Skeletal muscle tissue (tissue), 4 donors: Measurements from ENCODE around the gene MEG3. TPM values are rescaled to one million over a fixed set of nuclear protein-coding genes. Genes with fewer than 3 reads are reported as not detected.

Experiments used
- H3K27ac ChIP-seq: one replicate; pipeline ENCODE4 v1.7.0; 2013; ENCODE audit warnings: mild to moderate bottlenecking, low read depth, low read length, inconsistent platforms
- H3K27me3 ChIP-seq, 3 donors: one replicate each; pipeline ENCODE4 v1.7.0; 2013; ENCODE audit warnings: low read length in 3 of 3; ENCODE audit not compliant: control insufficient read depth in 3 of 3, insufficient read depth in 3 of 3
- H3K36me3 ChIP-seq, 3 donors: one replicate each; pipeline ENCODE4 v1.7.0; 2013; ENCODE audit warnings: low read length in 3 of 3; ENCODE audit not compliant: control insufficient read depth in 3 of 3, insufficient read depth in 3 of 3
- H3K4me1 ChIP-seq, 3 donors: one replicate each; pipeline ENCODE4 v1.7.0; 2013; ENCODE audit warnings: low read length in 3 of 3, mild to moderate bottlenecking in 3 of 3; ENCODE audit not compliant: control insufficient read depth in 3 of 3, insufficient read depth in 3 of 3
- H3K4me3 ChIP-seq, 3 donors: one replicate each; pipeline ENCODE4 v1.7.0; 2013; ENCODE audit warnings: low read length in 3 of 3
- H3K9ac ChIP-seq, 3 donors: one replicate each; pipeline ENCODE4 v1.7.0; 2013; ENCODE audit warnings: low read length in 3 of 3, mild to moderate bottlenecking in 3 of 3, moderate library complexity in 2 of 3, low read depth in 1 of 3
- H3K9me3 ChIP-seq, 3 donors: one replicate each; pipeline ENCODE4 v1.7.0; 2013; ENCODE audit warnings: low read length in 3 of 3; ENCODE audit not compliant: control insufficient read depth in 3 of 3
- total RNA-seq: library from RNA; depleted of rRNA; stranded (reverse); fragments of >200 nt; gene quantifications from one replicate; pipeline ENCODE4 v1.2.3, GENCODE V29; 2014
- donor health status: Osteomylitis.

The MEG3 gene
- total RNA-seq, 1 donor from 2014 or later = 587 TPM

DNA sequence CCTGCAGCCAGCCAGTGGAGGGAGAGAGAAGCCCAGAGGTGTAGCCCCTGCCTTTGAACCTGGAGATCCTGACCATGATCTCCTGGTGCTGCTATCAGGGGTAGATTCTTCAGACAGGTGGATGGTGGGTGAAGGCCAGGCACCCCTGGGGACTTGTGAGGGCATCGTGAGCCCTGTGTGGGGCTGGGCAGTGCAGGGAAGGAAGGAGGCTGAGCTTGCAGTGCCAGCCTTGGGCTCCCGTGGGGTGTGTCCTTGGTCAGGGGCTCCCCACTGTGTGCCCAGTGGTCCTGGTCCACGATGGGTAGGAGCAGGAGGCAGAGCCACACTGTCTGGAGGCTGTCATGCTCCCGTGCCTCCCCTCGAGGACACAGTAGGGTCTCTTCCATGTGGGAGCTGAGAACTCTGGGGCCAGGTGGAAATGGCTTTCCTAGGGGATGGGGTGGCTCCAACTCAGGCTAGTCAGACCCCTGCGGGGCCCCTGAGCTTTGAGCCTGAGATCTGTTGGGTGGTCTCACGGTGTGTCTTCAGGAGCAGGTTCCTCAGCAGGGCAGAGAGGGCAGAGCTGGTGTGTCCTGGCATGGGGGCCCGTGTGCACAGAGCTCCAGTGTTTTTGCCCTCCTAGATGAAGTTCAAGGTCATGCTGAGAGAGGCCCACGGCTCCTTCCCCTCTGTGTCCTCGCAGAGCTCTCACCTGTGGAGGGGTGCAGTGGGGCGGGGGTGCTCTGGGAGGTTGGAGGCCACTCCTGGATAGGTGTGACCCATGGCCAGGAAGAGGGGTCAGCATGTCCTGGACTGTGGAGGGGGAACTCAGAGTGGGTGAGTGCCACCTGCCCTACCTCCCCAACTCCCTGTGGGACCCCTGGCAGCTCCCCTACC is 52.6 kb downstream of the MEG3 start:
- H3K9me3 ChIP-seq = peaks cover 0 to 7% (median 2%) of the 10 kb centered on the region in 3 donors
- H3K4me1 ChIP-seq = no peaks in the 10 kb centered on the region
- H3K27me3 ChIP-seq = peaks cover 23 to 36% (median 35%) of the 10 kb centered on the region in 3 donors
- no peak overlapping the region for H3K4me3 ChIP-seq
- peaks cover 0 to 2% (median 2%) of the 10 kb centered on the region in 3 donors for H3K36me3 ChIP-seq
- no peak overlapping the region for H3K9ac ChIP-seq
- no peak overlapping the region for H3K27ac ChIP-seq

DNA sequence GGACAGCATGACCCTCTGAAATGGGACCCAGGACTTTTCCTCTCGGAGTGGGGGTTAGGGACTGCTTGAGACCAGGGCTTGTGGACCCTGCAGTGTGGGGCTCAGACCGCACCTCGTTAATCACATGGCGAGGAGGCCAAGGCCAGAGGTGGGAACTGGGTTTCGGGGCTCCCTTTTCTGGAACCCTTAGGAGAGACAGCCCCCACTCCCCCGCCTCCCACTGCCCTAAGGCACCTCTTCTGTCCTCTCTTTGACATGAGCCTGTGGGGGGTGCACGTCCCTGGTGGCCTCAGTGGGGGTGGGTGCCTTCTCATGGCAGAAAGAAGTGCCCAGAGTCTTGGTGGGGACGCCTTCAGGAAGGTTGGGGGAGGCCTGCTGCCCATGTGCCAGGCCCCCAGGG is 53.3 kb downstream of the MEG3 start:
- H3K27ac ChIP-seq = no peak overlapping the region
- no peaks in the 10 kb centered on the region for H3K4me1 ChIP-seq
- H3K9me3 ChIP-seq = peaks cover 0 to 7% (median 2%) of the 10 kb centered on the region in 3 donors
- no peak overlapping the region for H3K4me3 ChIP-seq
- H3K36me3 ChIP-seq = peaks cover 0 to 4% (median 2%) of the 10 kb centered on the region in 3 donors
- no peak overlapping the region for H3K9ac ChIP-seq
- peaks cover 23 to 34% (median 30%) of the 10 kb centered on the region in 3 donors for H3K27me3 ChIP-seq

DNA sequence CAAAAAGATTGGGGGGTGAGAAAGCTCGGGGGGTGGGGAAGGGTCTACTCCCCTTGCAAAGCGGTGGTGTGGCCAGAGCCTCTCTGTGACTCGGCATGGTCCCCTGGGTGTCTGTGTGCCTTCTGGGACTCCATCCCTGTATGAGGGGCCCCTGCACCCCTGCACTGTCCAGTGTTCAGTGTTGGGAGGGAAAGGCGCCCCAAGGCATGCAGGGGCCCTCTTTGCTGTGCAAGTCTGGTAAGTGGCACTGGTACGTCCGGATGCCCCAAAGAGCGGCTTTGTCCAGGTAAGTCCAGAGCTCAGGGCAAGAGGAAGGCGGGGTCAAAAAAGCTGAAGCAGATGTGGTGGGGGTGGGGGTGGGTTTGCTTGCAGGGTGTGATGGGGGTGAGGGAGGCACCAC is 53.9 kb downstream of the MEG3 start:
- peaks cover 0 to 4% (median 2%) of the 10 kb centered on the region in 3 donors for H3K36me3 ChIP-seq
- H3K9ac ChIP-seq = no peak overlapping the region
- peaks cover 0 to under 1% (median 0%) of the 10 kb centered on the region in 3 donors for H3K4me1 ChIP-seq
- H3K27me3 ChIP-seq = peaks cover 23 to 30% (median 28%) of the 10 kb centered on the region in 3 donors
- peaks cover 0 to 7% (median 2%) of the 10 kb centered on the region in 3 donors for H3K9me3 ChIP-seq
- H3K27ac ChIP-seq = no peak overlapping the region
- H3K4me3 ChIP-seq = no peak overlapping the region

DNA sequence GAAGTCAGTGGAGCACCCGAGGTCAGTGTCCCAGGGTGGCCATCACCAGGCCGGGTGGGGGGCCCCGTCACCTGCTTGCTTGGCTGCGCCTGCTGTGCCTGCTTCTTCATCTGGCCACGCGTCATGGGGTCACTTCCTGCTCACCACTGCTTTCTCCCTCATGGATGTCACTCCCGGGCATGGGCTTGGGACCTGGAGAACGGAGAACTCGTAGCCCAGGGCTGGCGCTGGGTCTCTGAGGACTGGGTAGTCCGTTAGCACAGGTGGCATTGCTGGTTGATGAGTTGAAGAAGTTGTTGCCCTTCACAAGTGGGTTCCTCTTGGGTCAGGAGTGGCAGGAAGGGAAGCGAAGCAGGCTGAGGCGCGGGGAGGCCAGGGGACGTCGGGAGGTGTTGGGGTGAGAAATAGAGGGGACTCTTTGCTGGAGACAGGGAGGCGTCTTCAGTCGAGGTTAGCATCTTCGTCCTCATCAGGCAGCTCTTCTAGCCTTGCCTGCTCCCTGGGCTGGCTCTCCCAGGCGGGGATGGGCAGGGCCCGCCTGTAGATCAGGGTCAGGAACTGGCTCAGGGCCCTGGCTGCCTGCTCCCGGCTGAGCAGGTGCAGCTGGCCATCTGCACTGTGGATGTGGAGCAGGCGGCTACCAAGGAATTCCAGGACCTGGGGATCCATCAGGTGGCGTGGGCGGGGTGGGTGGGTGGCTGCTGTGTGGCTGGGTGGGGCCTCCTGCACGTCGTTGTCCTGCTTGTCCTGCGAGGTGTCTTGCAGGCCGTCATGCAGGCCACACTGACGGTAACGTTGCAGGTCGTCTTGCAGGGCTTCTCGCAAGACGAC is 54.6 kb downstream of the MEG3 start:
- Histone ChIP-seq H3K4me1 (peaks cover 0 to 5% (median 4%) of the 10 kb centered on the region in 3 donors), H3K27ac (no peak overlapping the region), H3K9ac (no peak overlapping the region), H3K36me3 (peaks cover 0 to 4% (median 2%) of the 10 kb centered on the region in 3 donors), H3K27me3 (peaks cover 20 to 24% (median 23%) of the 10 kb centered on the region in 3 donors), H3K9me3 (peaks cover 0 to 7% (median 2%) of the 10 kb centered on the region in 3 donors), H3K4me3 (no peak overlapping the region)

DNA sequence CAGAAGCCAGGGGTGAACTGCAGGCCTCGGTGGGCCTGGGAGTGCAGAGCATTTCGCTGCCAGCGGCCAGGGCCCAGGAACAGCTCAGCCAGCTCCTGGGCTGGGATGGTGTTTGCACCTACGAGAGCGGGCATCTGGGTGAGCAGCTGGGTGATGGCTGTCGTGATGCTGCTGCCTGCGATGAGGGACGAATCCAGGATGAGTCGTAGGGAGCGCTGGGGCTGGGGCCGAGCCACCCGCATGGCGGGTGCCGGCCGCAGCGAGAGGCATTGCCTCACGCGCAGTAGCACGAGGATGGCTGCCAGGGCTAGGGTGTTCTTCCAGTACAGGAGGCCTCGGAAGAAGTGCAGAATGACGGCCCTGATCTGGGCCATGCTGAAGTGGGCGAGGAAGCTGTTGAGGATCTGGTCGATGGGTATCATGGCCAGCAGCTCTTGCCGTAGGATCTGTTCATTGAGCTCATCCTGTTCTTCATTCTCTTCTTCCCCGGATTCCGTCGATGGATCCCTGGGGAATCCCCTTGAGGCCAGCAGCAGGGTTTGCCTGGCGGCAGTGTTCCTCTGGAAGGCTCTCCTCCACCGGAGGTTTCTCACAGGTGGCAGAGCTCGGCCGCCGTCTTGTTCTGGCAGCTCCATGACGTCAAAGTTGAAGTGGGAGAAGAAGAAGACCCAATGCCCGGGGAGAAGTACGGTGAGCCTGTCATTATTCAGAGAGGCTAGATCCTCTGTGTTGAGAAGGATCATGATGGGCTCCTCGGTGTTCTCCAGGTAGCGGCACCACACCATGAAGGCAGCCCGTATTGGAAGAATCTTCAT is 55.5 kb downstream of the MEG3 start:
- peaks cover 0 to 4% (median 2%) of the 10 kb centered on the region in 3 donors for H3K36me3 ChIP-seq

DNA sequence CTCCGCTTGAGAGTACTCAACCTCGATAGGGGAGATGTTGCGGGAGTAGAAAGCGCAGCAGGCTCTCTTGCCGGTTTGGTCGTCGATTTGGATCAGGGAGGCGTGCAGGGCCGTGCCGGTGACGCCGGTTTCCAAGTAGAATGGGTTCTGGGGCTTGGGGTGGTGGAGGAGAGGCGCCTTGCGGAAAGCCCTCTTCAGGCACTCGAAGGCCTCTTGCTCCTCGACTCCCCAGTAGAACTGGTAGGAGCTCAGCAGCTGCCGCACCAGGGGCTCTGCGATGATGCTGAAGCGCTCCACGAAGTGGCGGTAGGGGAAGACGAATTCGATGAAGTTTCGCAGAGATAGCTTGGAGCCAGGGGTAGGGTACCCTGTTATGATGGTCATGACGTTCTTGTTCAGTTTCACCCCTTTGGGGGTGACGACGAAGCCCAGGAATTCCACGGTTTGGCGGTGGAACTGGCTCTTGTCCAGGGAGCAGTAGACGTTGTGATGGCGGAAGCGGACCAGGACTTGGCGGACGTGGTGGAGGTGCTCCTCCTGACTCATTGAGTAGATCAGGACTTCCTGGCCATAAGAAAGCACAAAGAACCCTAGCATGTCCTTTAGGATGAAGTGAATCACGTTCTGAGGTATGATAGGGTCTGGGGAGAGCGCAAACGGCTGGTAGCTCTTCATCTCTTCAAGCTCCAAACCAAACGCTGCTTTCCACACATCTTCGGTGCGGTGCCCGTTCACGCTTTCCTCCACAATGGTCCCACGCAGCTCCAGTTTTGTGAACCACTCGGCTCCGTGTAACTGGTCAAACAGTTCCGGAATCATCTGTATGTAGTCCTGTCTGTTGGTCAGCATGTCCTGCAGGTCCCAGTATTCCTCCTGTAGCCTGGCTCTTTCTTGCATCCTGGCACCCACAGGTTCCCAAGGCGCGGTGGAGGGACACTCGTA is 56.4 kb downstream of the MEG3 start:
- H3K4me1 ChIP-seq = peaks cover 0 to 9% (median 6%) of the 10 kb centered on the region in 3 donors

More for the DNA sequence above, 55.5 kb downstream of the MEG3 start:
- Histone ChIP-seq H3K27ac (no peak overlapping the region), H3K4me1 (peaks cover 0 to 9% (median 6%) of the 10 kb centered on the region in 3 donors), H3K9ac (no peak overlapping the region), H3K4me3 (no peak overlapping the region), H3K9me3 (peaks cover 0 to 7% (median 2%) of the 10 kb centered on the region in 3 donors), H3K27me3 (peaks cover 14 to 18% (median 17%) of the 10 kb centered on the region in 3 donors)

DNA sequence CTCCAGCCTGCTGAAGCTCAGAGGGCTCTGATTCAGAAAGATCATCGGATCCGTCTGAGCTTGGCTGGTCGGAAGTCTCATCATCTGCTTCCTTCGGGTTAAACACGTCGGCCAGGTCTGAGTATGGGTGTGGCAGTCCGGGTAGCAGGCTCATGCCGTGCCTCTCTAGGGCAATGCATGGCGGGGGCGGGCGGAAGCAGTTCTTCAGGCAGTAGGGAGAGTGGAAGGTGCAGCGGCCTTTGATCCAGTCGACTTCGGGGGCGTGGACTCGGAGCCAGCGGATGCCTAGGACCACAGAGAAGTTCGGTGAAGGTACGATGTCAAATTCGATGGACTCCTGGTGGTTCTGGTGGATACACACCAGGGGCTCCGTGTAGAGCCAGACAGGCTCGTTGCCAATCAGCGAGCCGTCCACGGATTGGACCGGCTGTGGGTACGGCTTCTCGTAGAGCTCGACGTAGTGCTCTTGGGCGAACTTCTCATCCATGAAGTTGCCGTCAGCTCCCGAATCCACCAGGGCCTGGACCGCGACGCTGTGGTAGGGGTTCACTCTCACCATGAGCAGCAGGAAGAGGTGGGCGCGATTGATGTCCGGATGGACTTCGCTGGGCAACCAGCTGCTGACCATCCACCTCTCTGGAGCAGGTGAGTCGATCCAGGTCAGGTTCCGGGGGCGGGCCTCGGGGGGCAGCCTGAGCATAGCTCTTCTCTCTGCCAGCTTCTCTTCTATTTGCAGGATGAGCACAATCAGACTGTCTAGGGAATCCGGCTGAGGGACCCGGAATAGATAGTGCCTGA is 57.3 kb downstream of the MEG3 start:
- H3K9me3 ChIP-seq = peaks cover 0 to 7% (median 2%) of the 10 kb centered on the region in 3 donors
- H3K36me3 ChIP-seq = peaks cover 0 to 4% (median 2%) of the 10 kb centered on the region in 3 donors
- H3K27ac ChIP-seq = no peak overlapping the region
- H3K4me1 ChIP-seq = peaks cover 0 to 9% (median 6%) of the 10 kb centered on the region in 3 donors
- H3K9ac ChIP-seq = no peak overlapping the region
- peaks cover 8 to 13% (median 10%) of the 10 kb centered on the region in 3 donors for H3K27me3 ChIP-seq
- H3K4me3 ChIP-seq = no peak overlapping the region

More for the DNA sequence above, 56.4 kb downstream of the MEG3 start:
- Histone ChIP-seq H3K27me3 (peaks cover 14 to 18% (median 17%) of the 10 kb centered on the region in 3 donors), H3K9ac (no peak overlapping the region), H3K36me3 (peaks cover 0 to 4% (median 2%) of the 10 kb centered on the region in 3 donors), H3K4me3 (no peak overlapping the region), H3K27ac (no peak overlapping the region), H3K9me3 (peaks cover 0 to 7% (median 2%) of the 10 kb centered on the region in 3 donors)

DNA sequence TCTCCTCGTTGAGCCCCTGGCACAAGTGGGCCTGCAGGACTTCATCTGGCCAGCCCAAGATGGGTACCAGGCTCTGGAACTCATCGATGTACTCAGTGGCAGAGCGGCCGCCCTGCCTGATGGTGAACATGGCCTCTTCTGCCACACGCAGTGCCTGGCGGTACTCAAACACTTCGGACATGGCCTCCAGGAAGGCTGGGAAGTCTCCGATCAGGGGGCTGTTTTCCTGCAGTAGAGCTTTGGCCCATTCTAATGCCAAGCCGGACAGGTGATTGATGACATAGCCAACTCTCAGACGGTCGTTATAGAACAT is 57.8 kb downstream of the MEG3 start:
- Histone ChIP-seq H3K9ac (no peak overlapping the region), H3K4me3 (no peak overlapping the region), H3K27ac (no peak overlapping the region), H3K27me3 (peaks cover 3 to 8% (median 5%) of the 10 kb centered on the region in 3 donors), H3K4me1 (peaks cover 0 to 9% (median 6%) of the 10 kb centered on the region in 3 donors), H3K36me3 (peaks cover 0 to 4% (median 2%) of the 10 kb centered on the region in 3 donors), H3K9me3 (peaks cover 0 to 7% (median 2%) of the 10 kb centered on the region in 3 donors)
